Measurements from ENCODE around the gene TSN. TPM values are rescaled to one million over a fixed set of nuclear protein-coding genes. Genes with fewer than 3 reads are reported as not detected.
A peak's percentile ranks its signal among the peaks of the same experiment; 100 is the strongest.

Gene TSN
- polyA plus RNA-seq, 4 donors: 16.2 to 53.8 (median 29.8) TPM

DNA sequence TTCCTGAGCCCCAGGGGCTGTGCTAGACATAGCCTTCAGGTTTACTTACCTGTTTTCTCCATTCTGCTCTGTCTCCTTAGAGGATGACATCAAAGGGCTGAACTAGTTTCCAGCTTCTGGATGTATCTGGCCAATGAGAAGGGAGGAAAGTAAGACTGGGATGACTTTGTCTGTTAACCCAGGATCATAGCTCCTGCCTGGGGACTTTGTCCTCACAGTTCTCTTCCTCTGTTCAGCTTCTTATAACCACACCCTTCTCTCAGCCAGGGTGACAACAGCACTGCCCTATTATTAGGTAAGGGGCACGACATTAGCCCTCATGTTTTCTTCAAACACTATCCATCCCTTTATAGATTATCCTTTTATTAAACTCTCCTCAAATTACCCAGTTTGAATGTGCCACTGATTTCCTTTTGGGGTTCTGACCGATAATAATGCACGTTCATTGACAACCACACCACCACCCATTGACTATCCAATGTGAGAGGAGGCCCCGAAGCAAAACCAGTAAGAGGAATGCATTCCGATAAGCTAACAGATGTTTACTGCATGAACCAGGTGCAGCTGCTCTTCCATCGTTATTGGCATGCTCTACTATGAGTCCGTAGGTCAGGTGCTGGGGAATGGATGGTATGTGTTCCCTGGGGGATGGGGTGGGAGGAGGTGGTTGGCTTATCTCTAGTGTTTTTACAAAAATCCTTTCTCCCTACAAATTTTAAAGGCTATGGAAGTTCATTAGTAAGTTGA lies 23.5 kb downstream of the TSN start:
- H3K27me3 ChIP-seq (ENCODE audit: control insufficient read depth in 3 of 3, insufficient read depth in 3 of 3, low read length in 3 of 3): peaks cover 0 to 4% (median 0%) of the 10 kb centered on the region in 3 donors
- FAIRE-seq (no peak), DNase-seq (peak; percentile 69 to 76)
- no peaks in the 10 kb centered on the region for H3K9me3 ChIP-seq (ENCODE audit: control insufficient read depth in 2 of 2, insufficient read depth in 1 of 2, low read depth in 1 of 2, low read length in 1 of 2)
- H3K4me1 ChIP-seq (ENCODE audit: control insufficient read depth in 3 of 3, insufficient read depth in 2 of 3, low read depth in 1 of 3, low read length in 2 of 3): peaks cover 0 to 17% (median 6%) of the 10 kb centered on the region in 3 donors
- 15 to 56% (median 23%) methylated on average over 7 of the region's 7 CpGs for WGBS, 3 donors
- H3K4me3 ChIP-seq (ENCODE audit: low read depth in 1 of 3, low read length in 3 of 3): no peak overlapping the region
- H3K36me3 ChIP-seq (ENCODE audit: control insufficient read depth in 3 of 3, insufficient read depth in 2 of 3, low read depth in 1 of 3, low read length in 3 of 3): no peaks in the 10 kb centered on the region
- peak overlapping the region in 1 of 3 donors; percentile 36 for H3K27ac ChIP-seq (ENCODE audit: low read depth in 1 of 3, low read length in 2 of 3)

DNA sequence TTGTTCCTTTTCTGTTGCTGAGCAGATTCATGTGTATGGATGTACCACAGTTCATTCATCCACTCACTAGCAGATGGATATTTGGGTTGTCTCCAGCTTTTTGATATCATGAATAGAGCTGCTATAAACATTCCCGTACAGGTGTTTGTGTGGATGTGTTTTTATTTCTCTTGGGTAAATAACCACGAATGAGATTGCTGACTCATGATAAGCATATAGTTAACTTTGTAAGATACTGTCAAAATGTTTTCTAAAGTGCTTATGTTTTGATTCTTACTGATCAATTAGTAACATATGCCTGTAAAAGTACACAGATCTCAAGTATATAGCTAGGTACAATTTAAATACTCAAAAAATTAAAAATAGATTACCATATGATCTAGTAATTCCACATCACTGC lies 27.7 kb downstream of the TSN start:
- H3K27ac ChIP-seq (ENCODE audit: low read depth in 1 of 3, low read length in 2 of 3): no peak overlapping the region
- DNase-seq (no peak), FAIRE-seq (no peak)
- 11 to 48% (median 32%) methylated on average over 2 of the region's 2 CpGs for WGBS, 3 donors
- H3K9me3 ChIP-seq (ENCODE audit: control insufficient read depth in 2 of 2, insufficient read depth in 1 of 2, low read depth in 1 of 2, low read length in 1 of 2): no peaks in the 10 kb centered on the region
- H3K36me3 ChIP-seq (ENCODE audit: control insufficient read depth in 3 of 3, insufficient read depth in 2 of 3, low read depth in 1 of 3, low read length in 3 of 3): no peaks in the 10 kb centered on the region
- peaks cover 0 to 8% (median 0%) of the 10 kb centered on the region in 3 donors for H3K27me3 ChIP-seq (ENCODE audit: control insufficient read depth in 3 of 3, insufficient read depth in 3 of 3, low read length in 3 of 3)
- H3K4me1 ChIP-seq (ENCODE audit: control insufficient read depth in 3 of 3, insufficient read depth in 2 of 3, low read depth in 1 of 3, low read length in 2 of 3): peaks cover 0 to 8% (median 2%) of the 10 kb centered on the region in 3 donors
- H3K4me3 ChIP-seq (ENCODE audit: low read depth in 1 of 3, low read length in 3 of 3): no peak overlapping the region

DNA sequence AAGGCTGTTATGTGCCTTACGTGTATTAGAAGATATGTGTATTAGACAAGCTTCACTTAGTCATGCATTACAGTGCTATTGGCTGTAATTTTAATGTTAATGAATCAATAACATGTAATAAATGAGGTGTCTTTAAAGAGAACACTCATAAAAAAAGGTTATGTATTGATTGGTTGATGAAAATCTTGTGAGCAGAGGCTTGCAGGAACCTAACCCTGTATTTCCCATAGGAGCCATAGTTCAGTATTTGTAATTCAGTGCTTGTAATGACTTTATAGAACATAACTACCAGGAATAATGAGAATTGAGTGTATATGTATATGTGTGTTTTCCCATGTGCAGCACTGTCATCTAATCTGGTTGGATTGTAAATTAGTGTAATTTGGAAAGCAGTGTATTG lies 33.2 kb downstream of the TSN start:
- 94 to 97% (median 97%) methylated on average over 1 of the region's 1 CpG for WGBS, 3 donors
- Histone ChIP-seq H3K4me3 (ENCODE audit: low read depth in 1 of 3, low read length in 3 of 3) (no peak overlapping the region), H3K9me3 (ENCODE audit: control insufficient read depth in 2 of 2, insufficient read depth in 1 of 2, low read depth in 1 of 2, low read length in 1 of 2) (no peaks in the 10 kb centered on the region), H3K27ac (ENCODE audit: low read depth in 1 of 3, low read length in 2 of 3) (no peak overlapping the region), H3K36me3 (ENCODE audit: control insufficient read depth in 3 of 3, insufficient read depth in 2 of 3, low read depth in 1 of 3, low read length in 3 of 3) (no peaks in the 10 kb centered on the region), H3K27me3 (ENCODE audit: control insufficient read depth in 3 of 3, insufficient read depth in 3 of 3, low read length in 3 of 3) (peaks cover 0 to 10% (median 5%) of the 10 kb centered on the region in 3 donors), H3K4me1 (ENCODE audit: control insufficient read depth in 3 of 3, insufficient read depth in 2 of 3, low read depth in 1 of 3, low read length in 2 of 3) (no peaks in the 10 kb centered on the region)
- DNase-seq (no peak), FAIRE-seq (no peak)

DNA sequence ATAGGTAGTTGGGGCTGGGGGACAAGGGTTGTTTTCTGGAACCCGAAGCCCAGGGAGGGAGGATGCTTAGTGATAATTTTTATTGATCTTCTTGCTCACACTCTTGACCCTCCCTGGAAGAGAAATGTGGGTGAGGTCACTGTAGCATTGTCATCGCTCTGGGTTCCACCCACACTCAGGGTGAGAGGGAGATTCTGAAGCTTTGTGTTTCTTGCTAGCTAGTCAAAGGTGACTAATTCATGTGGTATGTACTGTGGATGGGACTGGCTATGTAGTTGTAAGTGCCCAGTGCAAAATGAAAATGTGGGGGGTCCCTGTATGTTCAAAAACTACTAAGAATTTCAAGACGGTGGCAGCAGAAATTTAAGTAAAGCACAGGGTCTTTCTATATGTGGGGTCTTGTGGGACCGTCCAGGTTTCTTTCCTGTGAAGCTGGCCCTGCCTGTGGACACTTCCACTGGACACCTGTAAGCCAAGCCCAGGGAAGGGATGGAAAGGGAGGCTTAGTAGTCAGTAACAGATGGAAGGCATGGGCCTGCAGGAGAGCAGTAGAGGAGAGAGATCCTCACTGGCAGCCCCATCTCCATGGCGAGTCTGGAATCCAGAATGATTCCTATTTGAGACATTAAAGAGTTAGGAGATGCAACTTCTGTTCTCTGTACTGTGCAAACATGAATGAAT lies 35.0 kb downstream of the TSN start:
- no peaks in the 10 kb centered on the region for H3K9me3 ChIP-seq (ENCODE audit: control insufficient read depth in 2 of 2, insufficient read depth in 1 of 2, low read depth in 1 of 2, low read length in 1 of 2)

DNA sequence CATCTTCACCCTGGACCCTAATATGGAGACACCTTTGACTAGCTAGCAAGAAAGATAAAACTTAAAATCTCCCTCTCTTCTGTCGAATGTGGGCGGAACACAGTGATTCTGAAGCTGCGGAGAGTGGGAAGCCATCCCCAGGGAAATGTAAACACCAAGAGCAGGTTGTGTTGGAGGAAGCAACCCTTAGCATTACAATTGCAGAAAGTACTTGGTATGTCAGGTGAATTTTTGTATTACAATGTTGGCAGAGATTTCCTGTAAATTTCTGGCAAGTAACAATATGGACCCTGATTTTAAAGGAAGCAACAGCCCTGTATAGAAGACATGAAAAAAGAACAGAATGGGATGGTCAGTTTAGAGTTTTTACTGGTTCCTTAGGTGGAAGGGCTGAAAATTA lies 35.8 kb downstream of the TSN start:
- Histone ChIP-seq H3K9me3 (ENCODE audit: control insufficient read depth in 2 of 2, insufficient read depth in 1 of 2, low read depth in 1 of 2, low read length in 1 of 2) (no peaks in the 10 kb centered on the region), H3K4me3 (ENCODE audit: low read depth in 1 of 3, low read length in 3 of 3) (no peak overlapping the region), H3K27me3 (ENCODE audit: control insufficient read depth in 3 of 3, insufficient read depth in 3 of 3, low read length in 3 of 3) (peaks cover 0 to 7% (median 5%) of the 10 kb centered on the region in 3 donors), H3K36me3 (ENCODE audit: control insufficient read depth in 3 of 3, insufficient read depth in 2 of 3, low read depth in 1 of 3, low read length in 3 of 3) (no peaks in the 10 kb centered on the region), H3K4me1 (ENCODE audit: control insufficient read depth in 3 of 3, insufficient read depth in 2 of 3, low read depth in 1 of 3, low read length in 2 of 3) (no peaks in the 10 kb centered on the region), H3K27ac (ENCODE audit: low read depth in 1 of 3, low read length in 2 of 3) (no peak overlapping the region)
- FAIRE-seq (no peak), DNase-seq (no peak)
- WGBS, 3 donors: 68 to 81% (median 74%) methylated on average over 3 of the region's 3 CpGs

More for the DNA sequence above, 35.0 kb downstream of the TSN start:
- no peaks in the 10 kb centered on the region for H3K4me1 ChIP-seq (ENCODE audit: control insufficient read depth in 3 of 3, insufficient read depth in 2 of 3, low read depth in 1 of 3, low read length in 2 of 3)
- H3K27me3 ChIP-seq (ENCODE audit: control insufficient read depth in 3 of 3, insufficient read depth in 3 of 3, low read length in 3 of 3): peaks cover 0 to 10% (median 5%) of the 10 kb centered on the region in 3 donors
- H3K36me3 ChIP-seq (ENCODE audit: control insufficient read depth in 3 of 3, insufficient read depth in 2 of 3, low read depth in 1 of 3, low read length in 3 of 3): no peaks in the 10 kb centered on the region
- 47 to 72% (median 58%) methylated on average over 5 of the region's 5 CpGs for WGBS, 3 donors
- no peak overlapping the region for H3K4me3 ChIP-seq (ENCODE audit: low read depth in 1 of 3, low read length in 3 of 3)
- DNase-seq (no peak), FAIRE-seq (no peak)
- H3K27ac ChIP-seq (ENCODE audit: low read depth in 1 of 3, low read length in 2 of 3): no peak overlapping the region

DNA sequence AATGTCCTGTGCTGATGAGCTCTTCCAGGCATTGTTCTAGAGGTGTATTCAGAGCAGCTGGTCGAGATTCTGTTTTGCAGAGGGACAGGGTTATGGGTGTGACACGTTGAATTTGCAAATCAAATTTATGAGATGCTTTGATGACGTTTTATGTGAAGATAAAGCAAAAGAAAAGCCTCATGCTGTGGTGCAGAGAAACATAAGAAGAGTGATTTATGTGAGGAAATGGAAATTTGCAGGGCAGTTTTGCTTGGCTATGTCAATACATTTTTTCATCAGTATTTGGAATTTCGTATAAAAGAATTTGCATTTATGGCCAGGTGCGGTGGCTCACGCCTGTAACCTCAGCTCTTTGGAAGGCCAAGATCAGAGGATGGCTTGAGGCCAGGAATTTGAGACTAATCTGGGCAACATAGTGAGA lies 36.4 kb downstream of the TSN start:
- H3K4me1 ChIP-seq (ENCODE audit: control insufficient read depth in 3 of 3, insufficient read depth in 2 of 3, low read depth in 1 of 3, low read length in 2 of 3): no peaks in the 10 kb centered on the region
- H3K4me3 ChIP-seq (ENCODE audit: low read depth in 1 of 3, low read length in 3 of 3): no peak overlapping the region
- FAIRE-seq (no peak), DNase-seq (no peak)
- H3K9me3 ChIP-seq (ENCODE audit: control insufficient read depth in 2 of 2, insufficient read depth in 1 of 2, low read depth in 1 of 2, low read length in 1 of 2): no peaks in the 10 kb centered on the region
- 37 to 48% (median 43%) methylated on average over 6 of the region's 6 CpGs for whole genome bisulfite sequencing, 3 donors
- no peak overlapping the region for H3K27ac ChIP-seq (ENCODE audit: low read depth in 1 of 3, low read length in 2 of 3)
- no peaks in the 10 kb centered on the region for H3K36me3 ChIP-seq (ENCODE audit: control insufficient read depth in 3 of 3, insufficient read depth in 2 of 3, low read depth in 1 of 3, low read length in 3 of 3)
- H3K27me3 ChIP-seq (ENCODE audit: control insufficient read depth in 3 of 3, insufficient read depth in 3 of 3, low read length in 3 of 3): peaks cover 0 to 6% (median 5%) of the 10 kb centered on the region in 3 donors

DNA sequence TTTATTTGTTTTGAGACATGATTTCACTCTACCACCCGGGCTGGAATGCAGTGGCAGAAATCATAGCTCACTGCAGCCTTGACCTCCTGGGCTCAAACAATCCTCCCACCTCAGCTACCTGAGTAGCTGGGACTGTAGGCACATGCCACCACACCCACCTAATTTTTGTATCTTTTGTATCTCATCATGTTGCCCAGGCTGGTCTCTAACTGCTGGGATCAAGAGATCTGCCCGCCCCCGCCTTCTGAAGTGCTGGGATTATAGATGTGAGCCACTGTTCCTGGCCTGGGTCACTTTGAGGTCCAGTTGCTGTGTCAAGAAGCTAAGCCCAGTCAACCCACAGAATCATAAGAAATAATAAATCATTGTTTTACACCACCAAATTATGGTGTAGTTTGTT lies 38.4 kb downstream of the TSN start:
- no peak for FAIRE-seq
- no peaks in the 10 kb centered on the region for H3K36me3 ChIP-seq (ENCODE audit: control insufficient read depth in 3 of 3, insufficient read depth in 2 of 3, low read depth in 1 of 3, low read length in 3 of 3)
- H3K4me1 ChIP-seq (ENCODE audit: control insufficient read depth in 3 of 3, insufficient read depth in 2 of 3, low read depth in 1 of 3, low read length in 2 of 3): no peaks in the 10 kb centered on the region
- H3K9me3 ChIP-seq (ENCODE audit: control insufficient read depth in 2 of 2, insufficient read depth in 1 of 2, low read depth in 1 of 2, low read length in 1 of 2): no peaks in the 10 kb centered on the region
- DNase-seq: no peak
- 72 to 80% (median 73%) methylated on average over 3 of the region's 3 CpGs for WGBS, 3 donors
- H3K27ac ChIP-seq (ENCODE audit: low read depth in 1 of 3, low read length in 2 of 3): no peak overlapping the region
- H3K27me3 ChIP-seq (ENCODE audit: control insufficient read depth in 3 of 3, insufficient read depth in 3 of 3, low read length in 3 of 3): peaks cover 0 to 6% (median 5%) of the 10 kb centered on the region in 3 donors
- H3K4me3 ChIP-seq (ENCODE audit: low read depth in 1 of 3, low read length in 3 of 3): no peak overlapping the region

DNA sequence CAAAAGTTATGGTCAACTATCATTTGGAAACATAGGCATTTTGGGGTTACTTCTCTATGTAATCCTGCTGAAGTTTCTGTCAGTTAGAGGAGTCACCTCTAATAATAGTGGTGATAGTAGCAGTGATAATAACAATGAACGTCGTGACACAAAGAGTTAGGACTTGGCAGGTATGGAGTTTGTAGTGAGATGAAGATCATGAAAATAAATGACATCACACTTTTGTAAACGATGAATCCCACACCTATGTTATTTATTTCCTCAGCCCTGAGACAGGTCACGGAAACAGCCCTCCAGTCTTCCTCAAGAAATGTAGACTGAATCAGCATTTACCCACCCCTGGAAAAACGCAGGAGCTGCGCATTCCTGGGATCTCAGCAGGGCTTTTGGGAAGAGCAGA lies 38.8 kb downstream of the TSN start:
- Histone ChIP-seq H3K4me3 (ENCODE audit: low read depth in 1 of 3, low read length in 3 of 3) (no peak overlapping the region), H3K27ac (ENCODE audit: low read depth in 1 of 3, low read length in 2 of 3) (no peak overlapping the region), H3K36me3 (ENCODE audit: control insufficient read depth in 3 of 3, insufficient read depth in 2 of 3, low read depth in 1 of 3, low read length in 3 of 3) (no peaks in the 10 kb centered on the region), H3K4me1 (ENCODE audit: control insufficient read depth in 3 of 3, insufficient read depth in 2 of 3, low read depth in 1 of 3, low read length in 2 of 3) (no peaks in the 10 kb centered on the region), H3K9me3 (ENCODE audit: control insufficient read depth in 2 of 2, insufficient read depth in 1 of 2, low read depth in 1 of 2, low read length in 1 of 2) (no peaks in the 10 kb centered on the region), H3K27me3 (ENCODE audit: control insufficient read depth in 3 of 3, insufficient read depth in 3 of 3, low read length in 3 of 3) (peaks cover 0 to 6% (median 5%) of the 10 kb centered on the region in 3 donors)
- no peak for DNase-seq
- 60 to 79% (median 72%) methylated on average over 6 of the region's 6 CpGs for WGBS, 3 donors
- FAIRE-seq: no peak
